Esophagus squamous epithelium (tissue), 5 donors: ENCODE data around the gene LIMCH1. TPM values are rescaled to one million over a fixed set of nuclear protein-coding genes. Genes with fewer than 3 reads are reported as not detected.

Source experiments
- DNase-seq: peaks from one replicate; lab custom pipeline; 2025; lab: John Stamatoyannopoulos, UW
- H3K27ac ChIP-seq, 4 donors: fragments of 200-600 bp; sonication (generic); one replicate each; pipeline ENCODE4 v1.5.1; 2016 to 2019; ENCODE audit warnings: mild to moderate bottlenecking in 1 of 4
- H3K27me3 ChIP-seq, 4 donors: fragments of 200-600 bp; sonication (generic); 1 replicate in 3 of 4; 2 replicates in 1 of 4; pipeline versions ENCODE4 v1.5.1 to v1.6.0; 2017 to 2021; ENCODE audit warnings: antibody characterized with exemption in 1 of 4
- H3K36me3 ChIP-seq, 3 donors: fragments of 200-600 bp; sonication (generic); one replicate each; pipeline ENCODE4 v1.5.1; 2016 to 2019
- H3K4me1 ChIP-seq, 3 donors: fragments of 200-600 bp; sonication (generic); one replicate each; pipeline ENCODE4 v1.5.1; 2017 to 2019
- H3K4me3 ChIP-seq, 4 donors: fragments of 200-600 bp; sonication (generic); 1 replicate in 3 of 4; 2 replicates in 1 of 4; pipeline ENCODE4 v1.5.1; 2016 to 2019; ENCODE audit warnings: mild to moderate bottlenecking in 2 of 4, moderate library complexity in 1 of 4
- H3K9me3 ChIP-seq, 3 donors: fragments of 200-600 bp; sonication (generic); one replicate each; pipeline ENCODE4 v1.5.1; 2016 to 2019
- POLR2A ChIP-seq, 4 donors: fragments of 450-650 bp; IDR thresholded peaks; one replicate each; pipeline ENCODE4 v1.6.1; 2017; ENCODE audit warnings: antibody characterized with exemption in 4 of 4, mild to moderate bottlenecking in 4 of 4, moderate library complexity in 3 of 4
- WGBS, 2 donors: methylation state at CpG; one replicate each; pipeline ENCODE4 v1.1.5; 2018; 5-methylcytosine and 5-hydroxymethylcytosine counted together
- intact Hi-C: fragments of 100-400 bp; cut with DNase I; formaldehyde crosslinking; loops from one replicate; pipeline ENCODE4 v1.15.0; 2022
- total RNA-seq, 4 donors: library from RNA; depleted of rRNA; stranded (reverse); fragments of >200 nt; gene quantifications; one replicate each; pipeline ENCODE4 v1.1.0, GENCODE V29; 2016
- TF ChIP-seq, protein P1 (sequence below), 6 experiments: fragments of 450-650 bp in 4 of 6; fragments of 200-600 bp in 2 of 6; sonication (generic) in 2 of 6; IDR thresholded peaks; one replicate each; pipeline ENCODE4 v1.5.1; 2016 to 2019; ENCODE audit warnings: antibody characterized with exemption in 6 of 6, mild to moderate bottlenecking in 4 of 6, moderate library complexity in 4 of 6
- donor health status: DM: yes; HTN: yes; CAD: no.

The LIMCH1 gene
- total RNA-seq, 4 donors from 2014 or later: 9.8 to 19.1 (median 13.1) TPM

DNA sequence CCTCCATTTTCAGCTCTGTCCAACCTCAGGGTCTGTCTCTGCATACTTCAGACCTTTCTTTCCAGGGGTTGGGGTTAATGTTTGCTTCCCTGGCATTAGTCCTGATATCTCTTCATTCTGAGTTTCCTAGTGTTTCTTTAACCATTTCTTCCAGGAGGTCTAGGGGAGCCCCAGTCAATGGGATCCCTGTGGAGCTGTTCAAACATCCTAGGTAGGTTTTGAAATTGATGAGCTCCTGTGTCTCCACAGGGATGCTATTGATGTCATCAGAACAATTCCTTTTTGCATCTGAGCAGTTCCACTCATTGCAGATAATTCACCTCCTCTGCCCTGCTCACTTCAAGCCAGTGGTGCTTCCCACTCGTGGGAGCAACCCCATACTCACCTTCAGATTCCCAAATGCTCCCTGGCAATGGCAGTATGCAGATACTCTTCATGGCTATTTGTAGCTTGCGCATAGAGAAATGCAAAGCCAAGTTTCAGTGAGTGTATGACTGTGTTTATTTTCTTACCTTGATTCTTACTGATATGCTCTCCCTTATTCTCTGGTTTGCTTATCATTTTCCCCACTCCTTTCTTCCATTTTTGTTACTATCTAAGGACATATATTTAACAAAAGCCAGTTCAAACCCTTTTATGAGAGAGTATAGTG lies 33.7 kb upstream of the LIMCH1 start:
- Histone ChIP-seq H3K9me3 (no peaks in the 10 kb centered on the region), H3K4me3 (no peak overlapping the region), H3K36me3 (no peaks in the 10 kb centered on the region), H3K27ac (no peak overlapping the region), H3K4me1 (peaks cover 0 to 3% (median 0%) of the 10 kb centered on the region in 3 donors), H3K27me3 (no peaks in the 10 kb centered on the region)
- intact Hi-C loops: no loop called here
- no peak for DNase-seq
- WGBS, 2 donors: 65 to 71% methylated on average over 2 of the region's 2 CpGs
- TF ChIP-seq, protein P1, sequence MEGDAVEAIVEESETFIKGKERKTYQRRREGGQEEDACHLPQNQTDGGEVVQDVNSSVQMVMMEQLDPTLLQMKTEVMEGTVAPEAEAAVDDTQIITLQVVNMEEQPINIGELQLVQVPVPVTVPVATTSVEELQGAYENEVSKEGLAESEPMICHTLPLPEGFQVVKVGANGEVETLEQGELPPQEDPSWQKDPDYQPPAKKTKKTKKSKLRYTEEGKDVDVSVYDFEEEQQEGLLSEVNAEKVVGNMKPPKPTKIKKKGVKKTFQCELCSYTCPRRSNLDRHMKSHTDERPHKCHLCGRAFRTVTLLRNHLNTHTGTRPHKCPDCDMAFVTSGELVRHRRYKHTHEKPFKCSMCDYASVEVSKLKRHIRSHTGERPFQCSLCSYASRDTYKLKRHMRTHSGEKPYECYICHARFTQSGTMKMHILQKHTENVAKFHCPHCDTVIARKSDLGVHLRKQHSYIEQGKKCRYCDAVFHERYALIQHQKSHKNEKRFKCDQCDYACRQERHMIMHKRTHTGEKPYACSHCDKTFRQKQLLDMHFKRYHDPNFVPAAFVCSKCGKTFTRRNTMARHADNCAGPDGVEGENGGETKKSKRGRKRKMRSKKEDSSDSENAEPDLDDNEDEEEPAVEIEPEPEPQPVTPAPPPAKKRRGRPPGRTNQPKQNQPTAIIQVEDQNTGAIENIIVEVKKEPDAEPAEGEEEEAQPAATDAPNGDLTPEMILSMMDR (IDR thresholded peaks at IDR 0.05): no peak
- TF ChIP-seq POLR2A (IDR thresholded peaks at IDR 0.05): no peak

DNA sequence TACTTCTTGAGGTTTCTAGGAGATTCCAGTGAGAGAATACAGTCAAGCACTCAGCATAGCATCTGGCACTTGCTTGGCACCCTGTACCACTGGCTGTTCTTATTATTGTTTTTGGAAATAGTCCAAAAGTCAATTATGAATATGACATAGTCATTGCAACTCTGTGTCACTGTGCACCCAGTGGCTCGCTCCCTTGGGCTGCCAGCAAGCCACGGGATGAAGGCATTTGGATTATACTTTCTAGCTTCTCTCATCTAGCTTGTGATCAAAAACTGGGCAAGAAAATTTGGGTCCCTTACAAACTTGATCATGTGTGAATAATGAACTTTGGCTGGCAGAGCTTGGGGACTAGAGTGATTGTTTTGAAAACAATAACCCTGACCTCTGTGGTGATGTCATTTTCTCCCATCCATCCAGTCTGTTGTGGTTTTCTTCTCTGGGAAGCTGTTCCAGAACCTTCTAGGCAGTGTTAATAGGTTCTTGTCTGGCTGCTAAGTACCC lies 32.7 kb upstream of the LIMCH1 start:
- Histone ChIP-seq H3K4me3 (no peak overlapping the region), H3K27me3 (no peaks in the 10 kb centered on the region), H3K27ac (no peak overlapping the region), H3K36me3 (no peaks in the 10 kb centered on the region), H3K4me1 (peaks cover 0 to 7% (median 0%) of the 10 kb centered on the region in 3 donors), H3K9me3 (no peaks in the 10 kb centered on the region)
- intact Hi-C loops: no loop called here
- TF ChIP-seq POLR2A (IDR thresholded peaks at IDR 0.05): no peak
- TF ChIP-seq, protein P1 (IDR thresholded peaks at IDR 0.05): no peak
- 64 to 73% methylated on average over 2 of the region's 2 CpGs for WGBS, 2 donors
- no peak for DNase-seq

DNA sequence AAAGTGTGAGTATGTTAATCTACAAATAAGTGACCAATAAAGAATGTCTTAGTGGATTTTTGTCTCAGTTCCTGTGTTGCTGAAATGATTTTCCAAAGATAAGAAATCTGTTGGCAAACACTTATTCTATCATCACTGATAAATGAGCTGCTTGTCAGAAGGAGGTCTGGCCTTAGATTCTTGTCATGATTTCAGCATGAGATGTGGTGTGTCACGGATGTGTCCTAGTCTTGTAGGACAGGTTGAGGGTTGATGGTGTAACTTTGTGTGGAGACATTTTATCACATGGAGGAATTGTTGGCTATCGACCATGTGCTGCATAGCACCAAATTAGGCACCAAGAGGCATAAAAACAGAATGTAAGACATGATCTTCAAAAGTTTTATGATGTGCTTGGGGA lies 31.8 kb upstream of the LIMCH1 start:
- WGBS, 2 donors: 65 to 81% methylated on average over 2 of the region's 2 CpGs
- intact Hi-C loops: no loop called here
- Histone ChIP-seq H3K27ac (no peak overlapping the region), H3K36me3 (no peaks in the 10 kb centered on the region), H3K9me3 (no peaks in the 10 kb centered on the region), H3K27me3 (no peaks in the 10 kb centered on the region), H3K4me3 (no peak overlapping the region), H3K4me1 (peaks cover 0 to 7% (median 0%) of the 10 kb centered on the region in 3 donors)
- DNase-seq: no peak
- no peak for TF ChIP-seq POLR2A (IDR thresholded peaks at IDR 0.05)
- TF ChIP-seq, protein P1 (IDR thresholded peaks at IDR 0.05): no peak

DNA sequence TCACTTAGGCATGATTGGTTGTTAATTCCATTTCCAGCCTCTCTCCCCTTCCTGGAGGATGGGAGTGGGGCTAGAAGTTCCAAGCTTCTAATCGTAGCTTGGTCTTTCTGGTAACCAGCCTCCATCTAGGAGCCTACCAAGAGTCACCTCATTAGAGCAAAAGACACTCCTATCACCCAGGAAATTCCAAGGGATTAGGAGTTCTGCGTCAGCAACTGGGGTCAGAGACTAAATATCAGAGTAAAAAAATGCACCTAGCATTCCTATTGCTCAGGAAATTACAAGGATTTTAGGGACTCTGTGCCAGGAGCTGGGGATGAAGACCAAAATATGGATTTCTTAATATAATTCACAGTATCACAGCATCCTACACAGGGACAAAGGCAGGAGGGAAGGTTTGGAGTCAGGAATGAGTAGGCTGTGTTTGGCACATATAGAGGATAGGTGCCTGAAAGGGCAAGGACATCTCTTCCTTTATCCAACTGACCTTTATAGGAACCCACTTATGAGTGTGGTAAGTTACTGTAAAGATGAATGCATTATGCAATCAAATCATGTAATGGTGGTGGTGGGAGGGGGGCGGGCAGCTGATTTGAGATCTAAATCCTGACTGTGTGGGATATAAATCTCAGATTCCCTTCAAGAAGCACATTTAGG lies 30.5 kb upstream of the LIMCH1 start:
- H3K27ac ChIP-seq: no peak overlapping the region
- H3K9me3 ChIP-seq: no peaks in the 10 kb centered on the region
- no peaks in the 10 kb centered on the region for H3K27me3 ChIP-seq
- no peak overlapping the region for H3K4me3 ChIP-seq
- WGBS, 2 donors: 71 to 85% methylated on average over 3 of the region's 3 CpGs
- H3K4me1 ChIP-seq: peaks cover 0 to 7% (median 0%) of the 10 kb centered on the region in 3 donors
- no peak for TF ChIP-seq POLR2A (IDR thresholded peaks at IDR 0.05)
- TF ChIP-seq, protein P1 (IDR thresholded peaks at IDR 0.05): no peak
- intact Hi-C loops: no loop called here
- no peak for DNase-seq
- no peaks in the 10 kb centered on the region for H3K36me3 ChIP-seq

DNA sequence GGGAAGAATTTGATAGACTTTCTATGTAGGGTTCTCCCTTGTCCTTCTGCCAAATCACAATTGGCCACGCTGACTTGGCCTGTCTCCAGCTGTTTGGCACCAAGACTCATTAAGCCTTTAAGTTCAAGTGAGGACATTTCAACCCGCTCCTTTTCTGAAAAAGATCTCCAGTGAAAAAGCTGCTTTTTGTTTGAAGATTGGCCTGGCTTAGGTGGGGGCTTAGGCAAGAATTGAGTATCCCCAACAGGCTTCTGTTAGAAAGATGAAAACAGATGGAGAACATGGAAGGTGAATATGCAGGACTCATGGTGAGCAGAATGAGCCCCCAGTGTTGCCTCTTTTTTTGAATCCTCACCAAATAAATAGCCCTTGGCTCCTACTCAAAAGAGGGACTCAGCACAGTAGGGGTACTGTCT lies 28.5 kb upstream of the LIMCH1 start:
- no peak for TF ChIP-seq POLR2A (IDR thresholded peaks at IDR 0.05)
- TF ChIP-seq, protein P1 (IDR thresholded peaks at IDR 0.05): no peak

More for the DNA sequence above, 28.5 kb upstream of the LIMCH1 start:
- DNase-seq: no peak
- Histone ChIP-seq H3K4me3 (no peak overlapping the region), H3K36me3 (no peaks in the 10 kb centered on the region), H3K9me3 (no peaks in the 10 kb centered on the region), H3K4me1 (peaks cover 0 to 7% (median 0%) of the 10 kb centered on the region in 3 donors), H3K27me3 (no peaks in the 10 kb centered on the region), H3K27ac (no peak overlapping the region)
- WGBS, 2 donors: 22 to 41% methylated on average over 2 of the region's 2 CpGs
- intact Hi-C loops: no loop called here
